Measurements from ENCODE around the gene VWA3B.

DNA sequence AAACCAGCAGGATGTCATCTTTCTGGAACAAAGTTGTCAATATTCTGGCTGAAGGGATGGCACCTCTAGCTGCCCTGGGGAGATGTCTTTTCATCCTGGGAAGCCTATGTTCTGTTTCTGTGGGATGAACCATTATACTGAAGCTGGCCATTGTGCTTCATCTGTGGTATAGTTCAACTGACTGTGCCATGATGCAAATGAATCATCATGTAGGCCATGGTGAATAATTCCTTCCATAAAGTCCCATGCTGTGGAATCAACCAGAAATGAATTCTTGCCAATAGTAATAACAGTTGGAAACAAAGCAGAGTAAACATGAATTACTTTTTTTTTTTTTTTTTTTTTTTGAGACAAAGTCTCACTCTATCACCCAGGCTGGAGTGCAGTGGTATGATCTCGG, 195.1 kb downstream of the VWA3B start:
- TF ChIP-seq, protein P1, sequence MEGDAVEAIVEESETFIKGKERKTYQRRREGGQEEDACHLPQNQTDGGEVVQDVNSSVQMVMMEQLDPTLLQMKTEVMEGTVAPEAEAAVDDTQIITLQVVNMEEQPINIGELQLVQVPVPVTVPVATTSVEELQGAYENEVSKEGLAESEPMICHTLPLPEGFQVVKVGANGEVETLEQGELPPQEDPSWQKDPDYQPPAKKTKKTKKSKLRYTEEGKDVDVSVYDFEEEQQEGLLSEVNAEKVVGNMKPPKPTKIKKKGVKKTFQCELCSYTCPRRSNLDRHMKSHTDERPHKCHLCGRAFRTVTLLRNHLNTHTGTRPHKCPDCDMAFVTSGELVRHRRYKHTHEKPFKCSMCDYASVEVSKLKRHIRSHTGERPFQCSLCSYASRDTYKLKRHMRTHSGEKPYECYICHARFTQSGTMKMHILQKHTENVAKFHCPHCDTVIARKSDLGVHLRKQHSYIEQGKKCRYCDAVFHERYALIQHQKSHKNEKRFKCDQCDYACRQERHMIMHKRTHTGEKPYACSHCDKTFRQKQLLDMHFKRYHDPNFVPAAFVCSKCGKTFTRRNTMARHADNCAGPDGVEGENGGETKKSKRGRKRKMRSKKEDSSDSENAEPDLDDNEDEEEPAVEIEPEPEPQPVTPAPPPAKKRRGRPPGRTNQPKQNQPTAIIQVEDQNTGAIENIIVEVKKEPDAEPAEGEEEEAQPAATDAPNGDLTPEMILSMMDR (optimal IDR thresholded peaks at IDR 0.05 in 1 of 3, IDR thresholded peaks at IDR 0.05 in 1 of 3, conservative IDR thresholded peaks at IDR 0.05 in 1 of 3; ENCODE audit: extremely low read depth in 1 of 3, insufficient read depth in 2 of 3, low read length in 3 of 3): no peak
- TF ChIP-seq EZH2 (IDR thresholded peaks at IDR 0.05; ENCODE audit: low read length): no peak

Data from keratinocyte (primary cell).